SK-N-SH treated with all-trans-retinoic acid at 6 μM for 48 hours (cell line): ENCODE measurements around the gene HSF2BP.

Experiments used
- ARNTL ChIP-seq: fragments of 450-650 bp; formaldehyde crosslinking; IDR thresholded peaks from 2 replicates; pipeline ENCODE4 v1.5.0; 2020; ENCODE audit warnings: low read depth, mild to moderate bottlenecking, moderate library complexity, borderline replicate concordance
- BACH2 ChIP-seq: fragments of 250-450 bp; sonication (Bioruptor Pico); IDR thresholded peaks from 2 replicates; pipeline ENCODE4 v1.9.0; 2021; ENCODE audit warnings: mild to moderate bottlenecking, borderline replicate concordance
- CREB5 ChIP-seq: fragments of 250-450 bp; sonication (Bioruptor Pico); IDR thresholded peaks from 2 replicates; pipeline ENCODE4 v1.5.1; 2020; ENCODE audit warnings: low read depth, mild to moderate bottlenecking, moderate library complexity
- PATZ1 ChIP-seq: fragments of 250-450 bp; sonication (Bioruptor Pico); IDR thresholded peaks from 2 replicates; pipeline ENCODE4 v1.8.0; 2020; ENCODE audit warnings: mild to moderate bottlenecking, moderate library complexity, borderline replicate concordance
- RARB ChIP-seq: fragments of 250-450 bp; sonication (Bioruptor Pico); IDR thresholded peaks from 2 replicates; pipeline ENCODE4 v1.8.0; 2021; ENCODE audit warnings: mild to moderate bottlenecking, moderate library complexity
- SNAI2 ChIP-seq: fragments of 250-450 bp; sonication (Bioruptor Pico); IDR thresholded peaks from 2 replicates; pipeline ENCODE4 v1.5.0; 2020; ENCODE audit warnings: mild to moderate bottlenecking, moderate library complexity
- ZFP3 ChIP-seq: fragments of 250-450 bp; sonication (Bioruptor Pico); IDR thresholded peaks from 2 replicates; pipeline ENCODE4 v1.5.0; 2020; ENCODE audit warnings: mild to moderate bottlenecking, moderate library complexity
- ZFP30 ChIP-seq: fragments of 450-650 bp; formaldehyde crosslinking; IDR thresholded peaks from 2 replicates; pipeline ENCODE4 v1.5.0; 2022; ENCODE audit warnings: mild to moderate bottlenecking, moderate library complexity
- ZNF565 ChIP-seq: fragments of 450-650 bp; formaldehyde crosslinking; conservative IDR thresholded peaks from 2 replicates; pipeline ENCODE4 v1.5.0; 2020; ENCODE audit warnings: low read depth, mild to moderate bottlenecking, moderate library complexity

GRCh38 chr21:43597540-43598250 is 61.6 kb downstream of the HSF2BP start:
- TF ChIP-seq ZFP3 (CRISPR knock-in tag), result no peak
- no peak for TF ChIP-seq BACH2
- no peak for TF ChIP-seq CREB5
- no peak for TF ChIP-seq ZFP30 (CRISPR knock-in tag)
- no peak for TF ChIP-seq SNAI2
- no peak for TF ChIP-seq PATZ1 (CRISPR knock-in tag)
- TF ChIP-seq ARNTL (CRISPR knock-in tag), result no peak
- TF ChIP-seq RARB (CRISPR knock-in tag), result no peak
- TF ChIP-seq ZNF565 (CRISPR knock-in tag), result no peak
